Measurements from ENCODE around the gene CCDC138. TPM values are rescaled to one million over a fixed set of nuclear protein-coding genes. Genes with fewer than 3 reads are reported as not detected.

Gene CCDC138
- total RNA-seq, 4 donors from 2014 or later, result 5.9 to 8.7 (median 6.5) TPM

GRCh38 chr2:108924580-108925251, 138.1 kb downstream of the CCDC138 start:
- no peaks in the 10 kb centered on the region for H3K36me3 ChIP-seq
- 77 to 84% methylated on average over 14 of the region's 14 CpGs for WGBS, 2 donors
- H3K4me3 ChIP-seq, result no peak overlapping the region
- DNase-seq (ENCODE audit: low spot score in 2 of 2), result no peak
- no peak for TF ChIP-seq POLR2A (IDR thresholded peaks at IDR 0.05)
- TF ChIP-seq EP300 (IDR thresholded peaks at IDR 0.05), result no peak
- TF ChIP-seq CTCF (IDR thresholded peaks at IDR 0.05), result no peak
- no peaks in the 10 kb centered on the region for H3K9me3 ChIP-seq
- no peaks in the 10 kb centered on the region for H3K27me3 ChIP-seq
- H3K27ac ChIP-seq, result no peak overlapping the region
- H3K4me1 ChIP-seq, result no peaks in the 10 kb centered on the region

GRCh38 chr2:108925286-108925685, 138.7 kb downstream of the CCDC138 start:
- Histone ChIP-seq H3K4me1 (no peaks in the 10 kb centered on the region), H3K27ac (no peak overlapping the region), H3K9me3 (no peaks in the 10 kb centered on the region), H3K4me3 (no peak overlapping the region), H3K36me3 (no peaks in the 10 kb centered on the region), H3K27me3 (no peaks in the 10 kb centered on the region)
- 85 to 96% methylated on average over 6 of the region's 6 CpGs for WGBS, 2 donors
- no peak for TF ChIP-seq CTCF (IDR thresholded peaks at IDR 0.05)
- no peak for TF ChIP-seq EP300 (IDR thresholded peaks at IDR 0.05)
- no peak for TF ChIP-seq POLR2A (IDR thresholded peaks at IDR 0.05)
- DNase-seq (ENCODE audit: low spot score in 2 of 2), result no peak

- no peak for DNase-seq (ENCODE audit: low spot score in 2 of 2)
Measured at GRCh38 chr2:108925735-108926134, 139.2 kb downstream of the CCDC138 start.

More at GRCh38 chr2:108925735-108926134, 139.2 kb downstream of the CCDC138 start:
- H3K4me1 ChIP-seq, result no peaks in the 10 kb centered on the region
- H3K27me3 ChIP-seq, result no peaks in the 10 kb centered on the region
- WGBS, 2 donors, result 91 to 92% methylated on average over 8 of the region's 8 CpGs
- H3K4me3 ChIP-seq, result no peak overlapping the region
- H3K9me3 ChIP-seq, result no peaks in the 10 kb centered on the region
- H3K36me3 ChIP-seq, result no peaks in the 10 kb centered on the region
- TF ChIP-seq POLR2A (IDR thresholded peaks at IDR 0.05), result no peak
- TF ChIP-seq CTCF (IDR thresholded peaks at IDR 0.05), result no peak
- TF ChIP-seq EP300 (IDR thresholded peaks at IDR 0.05), result no peak
- H3K27ac ChIP-seq, result no peak overlapping the region

Small RNA genes lying within 50 kb of the gene (small RNA-seq; reads per million reads assigned to genes)
- not detected for gene AC073415.1

Other genes with a start within 250 kb of the CCDC138 start
- gene RANBP2, start 67.3 kb upstream of the CCDC138 start, total RNA-seq, result 10 to 100 TPM; 47.4 to 72.8 (median 61.5) TPM
- gene EDAR, start 202.4 kb downstream of the CCDC138 start, total RNA-seq, result under 1 TPM in 1 of 4 donors, not detected in 3; under 0.01 TPM